ENCODE measurements around the gene NPL. TPM values are rescaled to one million over a fixed set of nuclear protein-coding genes. Genes with fewer than 3 reads are reported as not detected.

The NPL gene
- total and polyA plus RNA-seq, 12 donors = 1.4 to 26.5 (median 3.1) TPM

GRCh38 chr1:182834326-182834725, 44.8 kb downstream of the NPL start:
- H3K27me3 ChIP-seq = no peaks in the 10 kb centered on the region
- DNase-seq (no peak), ATAC-seq (no peak)
- H3K27ac ChIP-seq = no peak overlapping the region
- no peaks in the 10 kb centered on the region for H3K9me3 ChIP-seq
- H3K4me3 ChIP-seq = no peak overlapping the region
- WGBS, 2 donors = 94 to 95% methylated on average over 2 of the region's 2 CpGs
- peaks cover 0 to 7% (median 0%) of the 10 kb centered on the region in 9 donors for H3K4me1 ChIP-seq
- intact Hi-C loops (cut with DNase I) = no loop called here
- H3K36me3 ChIP-seq = peaks cover 0 to 26% (median 0%) of the 10 kb centered on the region in 9 donors
- no peak for TF ChIP-seq CTCF (IDR thresholded peaks at IDR 0.05)

- no peaks in the 10 kb centered on the region for H3K9me3 ChIP-seq
- H3K27me3 ChIP-seq = no peaks in the 10 kb centered on the region
- ATAC-seq = no peak
- no peak overlapping the region for H3K4me3 ChIP-seq
- intact Hi-C loops (cut with DNase I) = loop anchor here in 1 of 10 donors (5.0 kb wide), 1 partner anchor 234 kb away; the partner anchor contains the start of gene RGS16
- no peak for TF ChIP-seq CTCF (IDR thresholded peaks at IDR 0.05)
- peaks cover 0 to 11% (median 0%) of the 10 kb centered on the region in 9 donors for H3K36me3 ChIP-seq
- peaks cover 3 to 17% (median 10%) of the 10 kb centered on the region in 9 donors for H3K4me1 ChIP-seq
- WGBS, 2 donors = 79 to 81% methylated on average over 10 of the region's 10 CpGs
- H3K27ac ChIP-seq = no peak overlapping the region
- no peak for DNase-seq
Measured at GRCh38 chr1:182835806-182836205, 46.2 kb downstream of the NPL start.

GRCh38 chr1:182839209-182840066, 49.9 kb downstream of the NPL start, which contains the start of gene DHX9:
Gene DHX9 (plus strand): TSS chr1:182839347. CDS start chr1:182842567, 3,220 bp downstream.
- Histone ChIP-seq H3K4me1 (peaks cover 5 to 54% (median 34%) of the 10 kb centered on the region in 9 donors), H3K36me3 (peaks cover 0 to 23% (median 3%) of the 10 kb centered on the region in 9 donors), H3K27me3 (no peaks in the 10 kb centered on the region), H3K9me3 (no peaks in the 10 kb centered on the region), H3K4me3 (peak within 1 kb of the TSS; percentile 60 to 93 (median 76)), H3K27ac (peak within 1 kb of the TSS; percentile 70 to 94 (median 92))
- intact Hi-C loops (cut with DNase I) = loop anchor here in 1 of 10 donors (2.0 to 5.0 kb wide), 2 partner anchors 51 to 237 kb away; partner anchors contain the start of genes NPL and RGS16
- ATAC-seq (peak; percentile 92 to 97 (median 94)), DNase-seq (peak; percentile 94 to 96)
- 0% methylated on average over 89 to 92 of the region's 92 CpGs for WGBS, 2 donors
- TF ChIP-seq CTCF (IDR thresholded peaks at IDR 0.05) = peak in 4 of 9 donors; percentile 15 to 43 (median 37)

- H3K27ac ChIP-seq = no peak overlapping the region
- H3K4me1 ChIP-seq = peaks cover 5 to 57% (median 34%) of the 10 kb centered on the region in 9 donors
- no peak for TF ChIP-seq CTCF (IDR thresholded peaks at IDR 0.05)
- DNase-seq (no peak), ATAC-seq (no peak)
- peaks cover 0 to 44% (median 3%) of the 10 kb centered on the region in 9 donors for H3K36me3 ChIP-seq
- 49 to 53% methylated on average over 10 of the region's 10 CpGs for WGBS, 2 donors
- peak overlapping the region in 6 of 10 donors; percentile 71 to 93 (median 82) for H3K4me3 ChIP-seq
- no peaks in the 10 kb centered on the region for H3K27me3 ChIP-seq
- no peaks in the 10 kb centered on the region for H3K9me3 ChIP-seq
- intact Hi-C loops (cut with DNase I) = loop anchor here in 1 of 10 donors (2.0 kb wide), 1 partner anchor 53 kb away; the partner anchor contains the start of gene NPL
Measured at GRCh38 chr1:182841368-182841988, 51.9 kb downstream of the NPL start.
